Effector memory CD4-positive, alpha-beta T cell (primary cell): ENCODE results near the gene DIAPH3.
"Not testable (repeated sequence)": the region's sequence is repeated elsewhere in the genome, so short reads cannot be mapped to it uniquely, and the experiment has no call there.

Source experiments
- DNase-seq, 3 donors: peaks; one replicate each; pipeline ENCODE4 v3.0.0-alpha.2; 2020
- H3K27ac ChIP-seq: 2 replicates; pipeline ENCODE4 v1.7.0; 2013; ENCODE audit warnings: mild to moderate bottlenecking, low read length, moderate library complexity; ENCODE audit not compliant: insufficient read depth, poor library complexity, severe bottlenecking
- H3K27me3 ChIP-seq: replicated peaks from 2 replicates; pipeline ENCODE4 v1.7.0; 2013; ENCODE audit warnings: mild to moderate bottlenecking, low read length; ENCODE audit not compliant: insufficient read depth, control insufficient read depth, poor library complexity, severe bottlenecking
- H3K36me3 ChIP-seq: 2 replicates; pipeline ENCODE4 v1.7.0; 2013; ENCODE audit warnings: mild to moderate bottlenecking, low read length, moderate library complexity; ENCODE audit not compliant: control insufficient read depth, insufficient read depth
- H3K4me1 ChIP-seq: 2 replicates; pipeline ENCODE4 v1.7.0; 2013; ENCODE audit warnings: low read length, mild to moderate bottlenecking; ENCODE audit not compliant: control insufficient read depth, insufficient read depth, poor library complexity, severe bottlenecking
- H3K4me3 ChIP-seq: 2 replicates; pipeline ENCODE4 v1.7.0; 2013; ENCODE audit warnings: low read length, low read depth, mild to moderate bottlenecking; ENCODE audit not compliant: insufficient read depth, poor library complexity, severe bottlenecking
- H3K9me3 ChIP-seq: 2 replicates; pipeline ENCODE4 v1.7.0; 2013; ENCODE audit warnings: mild to moderate bottlenecking, low read length, moderate library complexity; ENCODE audit not compliant: control insufficient read depth

DIAPH3 gene

DNA sequence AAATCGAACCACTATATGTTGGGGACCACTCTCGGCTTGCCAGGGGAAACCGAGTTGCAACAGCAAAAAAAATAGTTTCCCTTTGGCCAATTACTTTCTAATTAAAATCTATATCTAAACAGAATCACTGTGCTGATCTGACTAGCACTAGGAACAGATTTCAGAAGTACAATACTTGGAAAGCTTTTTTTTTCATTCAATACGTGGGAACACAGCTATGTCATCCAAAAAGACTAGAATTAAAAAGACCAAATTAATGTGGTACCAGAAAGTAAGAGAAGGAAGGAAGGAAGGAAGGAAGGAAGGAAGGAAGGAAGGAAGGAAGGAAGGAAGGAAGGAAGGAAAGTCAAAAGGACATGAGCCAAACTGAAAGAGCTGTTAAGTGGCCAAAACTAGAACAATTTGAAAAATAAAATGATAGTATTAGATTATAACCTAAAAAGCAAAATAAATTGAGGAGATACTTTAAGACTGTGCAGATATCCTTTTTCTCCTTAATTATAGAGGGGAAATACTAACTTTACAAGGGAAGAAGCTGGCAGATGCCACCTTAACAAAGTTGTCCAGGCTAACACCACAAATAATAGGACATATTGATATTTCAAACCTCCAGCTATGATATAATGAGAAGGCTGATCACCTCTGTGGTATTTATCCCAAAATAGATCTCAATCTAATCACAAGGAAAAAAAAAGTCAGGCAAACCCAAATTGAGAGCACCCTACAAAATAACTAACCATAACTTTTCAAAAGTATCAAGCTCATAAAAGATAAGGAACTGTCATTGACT, 63.9 kb downstream of the DIAPH3 start:
- H3K9me3 ChIP-seq: no peaks in the 10 kb centered on the region
- H3K4me3 ChIP-seq: no peak overlapping the region
- H3K27ac ChIP-seq: no peak overlapping the region
- H3K36me3 ChIP-seq: no peaks in the 10 kb centered on the region
- no peaks in the 10 kb centered on the region for H3K4me1 ChIP-seq
- DNase-seq: no peak
- no peaks in the 10 kb centered on the region for H3K27me3 ChIP-seq

DNA sequence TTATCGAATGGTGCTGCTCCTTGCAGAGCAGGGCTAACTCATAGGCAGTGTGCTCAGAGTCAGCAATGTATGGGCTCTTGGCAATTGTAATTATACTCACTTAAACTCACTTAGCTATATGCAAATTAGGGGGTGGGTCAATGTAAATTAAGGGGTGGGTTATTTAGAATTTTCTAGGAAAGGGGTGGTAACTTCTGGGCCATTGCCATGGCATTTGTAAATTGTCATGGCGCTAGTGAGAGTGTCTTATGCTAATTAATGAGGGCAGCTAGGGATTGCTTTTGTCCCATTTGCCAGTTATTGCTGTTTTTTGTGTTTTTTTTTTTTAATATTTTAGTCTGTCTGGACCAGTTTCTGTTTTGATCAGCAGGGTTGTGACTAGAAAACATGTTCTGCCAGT, 68.4 kb downstream of the DIAPH3 start:
- no peaks in the 10 kb centered on the region for H3K4me1 ChIP-seq
- DNase-seq: no peak
- H3K4me3 ChIP-seq: no peak overlapping the region
- H3K36me3 ChIP-seq: no peaks in the 10 kb centered on the region
- no peaks in the 10 kb centered on the region for H3K27me3 ChIP-seq
- H3K27ac ChIP-seq: no peak overlapping the region
- H3K9me3 ChIP-seq: no peaks in the 10 kb centered on the region

GRCh38 chr13:60094385-60095088, 69.2 kb downstream of the DIAPH3 start:
- Histone ChIP-seq H3K27ac (no peak overlapping the region), H3K4me3 (no peak overlapping the region), H3K4me1 (no peaks in the 10 kb centered on the region), H3K9me3 (no peaks in the 10 kb centered on the region), H3K27me3 (no peaks in the 10 kb centered on the region), H3K36me3 (no peaks in the 10 kb centered on the region)
- DNase-seq: no peak

DNA sequence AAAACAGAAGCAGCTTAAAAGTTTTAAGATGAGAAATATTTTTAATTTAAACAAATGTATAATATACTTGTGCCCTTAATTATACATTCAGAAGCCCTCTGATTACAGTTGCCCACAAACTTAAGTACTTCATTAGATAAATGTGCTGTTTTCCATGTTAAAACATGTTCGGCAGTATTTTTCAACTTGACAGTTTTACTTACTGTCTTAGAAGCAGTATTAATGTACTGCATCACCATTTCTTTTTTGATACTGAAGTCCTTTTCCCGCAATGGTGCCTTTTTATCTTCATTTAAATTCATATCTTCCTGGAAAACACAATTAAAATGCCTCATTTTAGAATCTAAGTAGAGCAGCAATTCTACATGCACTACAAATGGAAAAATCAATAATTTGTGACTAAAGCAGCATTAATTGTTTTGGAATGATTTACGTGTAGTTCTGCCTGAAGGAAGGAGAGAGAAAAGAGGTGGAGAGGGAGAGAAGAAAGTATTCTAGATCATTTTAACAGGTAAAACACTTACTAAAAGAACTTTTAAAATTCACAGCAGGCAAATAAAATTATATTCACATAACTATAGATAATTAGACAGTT, 70.2 kb downstream of the DIAPH3 start:
- Histone ChIP-seq H3K4me1 (no peaks in the 10 kb centered on the region), H3K4me3 (no peak overlapping the region), H3K36me3 (no peaks in the 10 kb centered on the region), H3K27me3 (no peaks in the 10 kb centered on the region), H3K9me3 (no peaks in the 10 kb centered on the region), H3K27ac (no peak overlapping the region)
- no peak for DNase-seq

GRCh38 chr13:60091573-60091972, 72.2 kb downstream of the DIAPH3 start:
- Histone ChIP-seq H3K36me3 (no peaks in the 10 kb centered on the region), H3K27me3 (no peaks in the 10 kb centered on the region), H3K4me3 (no peak overlapping the region), H3K9me3 (no peaks in the 10 kb centered on the region), H3K4me1 (no peaks in the 10 kb centered on the region), H3K27ac (no peak overlapping the region)
- no peak for DNase-seq

GRCh38 chr13:60090574-60090973, 73.2 kb downstream of the DIAPH3 start:
- no peaks in the 10 kb centered on the region for H3K27me3 ChIP-seq
- DNase-seq: no peak
- H3K9me3 ChIP-seq: no peaks in the 10 kb centered on the region
- no peak overlapping the region for H3K4me3 ChIP-seq
- no peaks in the 10 kb centered on the region for H3K36me3 ChIP-seq
- H3K27ac ChIP-seq: no peak overlapping the region
- H3K4me1 ChIP-seq: no peaks in the 10 kb centered on the region

- H3K4me3 ChIP-seq, H3K27me3 ChIP-seq, H3K27ac ChIP-seq, H3K36me3 ChIP-seq, H3K9me3 ChIP-seq, DNase-seq, H3K4me1 ChIP-seq: not testable (repeated sequence)
These were observed 79.9 kb downstream of the DIAPH3 start for GRCh38 chr13:60083780-60084179.

GRCh38 chr13:60080850-60081249, 82.9 kb downstream of the DIAPH3 start:
- Histone ChIP-seq H3K27me3 (no peaks in the 10 kb centered on the region), H3K4me1 (no peaks in the 10 kb centered on the region), H3K9me3 (no peaks in the 10 kb centered on the region), H3K27ac (no peak overlapping the region), H3K36me3 (no peaks in the 10 kb centered on the region), H3K4me3 (no peak overlapping the region)
- DNase-seq: no peak

- Histone ChIP-seq H3K36me3 (no peaks in the 10 kb centered on the region), H3K27me3 (no peaks in the 10 kb centered on the region), H3K27ac (no peak overlapping the region), H3K4me1 (no peaks in the 10 kb centered on the region), H3K4me3 (no peak overlapping the region), H3K9me3 (no peaks in the 10 kb centered on the region)
- no peak for DNase-seq
These were observed 85.5 kb downstream of the DIAPH3 start for GRCh38 chr13:60078226-60078625.

DNA sequence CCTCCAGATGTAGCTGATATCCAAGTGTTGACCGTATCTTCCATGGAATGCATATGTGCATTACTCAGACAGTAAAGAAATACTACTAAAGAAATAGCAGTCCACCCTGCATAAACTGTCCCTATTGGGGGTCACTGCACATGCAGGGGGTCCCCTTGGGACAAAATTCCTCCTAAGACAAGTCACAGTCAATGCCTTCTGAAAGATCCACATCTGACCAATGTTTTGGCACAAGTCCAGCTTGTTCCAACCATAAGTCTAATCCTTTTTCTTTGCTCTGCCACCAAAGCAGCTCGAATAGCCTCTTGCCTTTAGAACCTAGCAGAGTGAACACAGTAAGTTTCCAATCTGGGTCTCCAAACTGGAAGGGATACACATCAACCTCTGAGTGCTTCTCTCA, 87.9 kb downstream of the DIAPH3 start:
- no peak overlapping the region for H3K27ac ChIP-seq
- H3K4me3 ChIP-seq: no peak overlapping the region
- H3K27me3 ChIP-seq: no peaks in the 10 kb centered on the region
- no peak for DNase-seq
- H3K36me3 ChIP-seq: no peaks in the 10 kb centered on the region
- no peaks in the 10 kb centered on the region for H3K4me1 ChIP-seq
- H3K9me3 ChIP-seq: no peaks in the 10 kb centered on the region
